Coronary artery (tissue), 2 donors: ENCODE measurements around the gene PIK3C3.
"Not testable (repeated sequence)": the region's sequence is repeated elsewhere in the genome, so short reads cannot be mapped to it uniquely, and the experiment has no call there.

Experiments
- DNase-seq: peaks from one replicate; pipeline ENCODE4 v3.0.0-alpha.2; 2017; ENCODE audit warnings: low spot score
- H3K27ac ChIP-seq, 2 donors: fragments of 200-600 bp; sonication (generic); one replicate each; pipeline ENCODE4 v1.5.1; 2016 to 2019
- H3K4me3 ChIP-seq: fragments of 200-600 bp; sonication (generic); 2 replicates; pipeline ENCODE4 v1.5.1; 2016; ENCODE audit warnings: mild to moderate bottlenecking, moderate library complexity
- CTCF ChIP-seq: fragments of 200-600 bp; sonication (generic); IDR thresholded peaks from one replicate; pipeline ENCODE4 v1.5.1; 2019; ENCODE audit warnings: antibody characterized with exemption

The PIK3C3 gene

DNA sequence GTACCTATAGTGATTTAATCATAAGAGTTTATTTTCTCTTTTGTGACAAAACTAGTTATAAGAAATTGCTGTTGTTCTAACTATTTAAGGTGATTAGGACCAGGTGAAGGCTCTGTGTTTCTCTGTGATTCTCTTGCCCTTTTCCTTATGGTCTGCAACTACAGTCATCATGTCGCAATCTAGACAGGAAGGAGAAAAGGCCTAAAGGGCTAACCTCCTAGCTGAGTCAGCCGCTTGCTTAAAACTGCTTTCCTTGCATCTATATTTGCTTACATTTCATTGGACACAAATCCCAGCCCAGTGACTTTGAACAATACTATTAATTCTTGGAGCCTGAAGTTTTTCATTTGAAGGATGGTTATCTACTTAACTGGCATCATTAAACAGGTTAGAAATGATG, 93.1 kb downstream of the PIK3C3 start:
- Histone ChIP-seq H3K4me3 (no peak overlapping the region), H3K27ac (no peak overlapping the region)
- DNase-seq: no peak
- no peak for TF ChIP-seq CTCF

GRCh38 chr18:42049536-42049935, 94.5 kb downstream of the PIK3C3 start:
- H3K27ac ChIP-seq, DNase-seq, H3K4me3 ChIP-seq: not testable (repeated sequence)

DNA sequence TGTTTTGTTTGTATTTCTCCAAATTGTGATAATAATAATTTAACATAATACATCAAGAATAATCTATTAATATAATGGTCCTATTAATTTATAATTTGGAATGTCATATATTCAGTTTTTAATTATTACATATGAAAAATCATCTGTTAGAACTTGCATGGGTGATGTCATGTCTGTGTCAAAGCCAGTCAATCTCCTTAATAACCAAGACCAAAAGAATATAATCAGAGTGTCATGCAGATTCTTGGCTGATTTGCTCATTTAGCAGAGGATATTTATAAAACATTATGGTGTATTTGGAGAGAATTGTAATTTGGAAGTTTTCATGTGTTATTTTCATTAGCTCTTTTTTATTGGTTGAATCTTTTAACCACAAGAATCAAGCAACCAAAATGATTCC, 96.4 kb downstream of the PIK3C3 start:
- no peak overlapping the region for H3K4me3 ChIP-seq
- no peak overlapping the region for H3K27ac ChIP-seq
- DNase-seq: no peak
- TF ChIP-seq CTCF: no peak

GRCh38 chr18:42052122-42052708, 97.2 kb downstream of the PIK3C3 start:
- Histone ChIP-seq H3K4me3 (no peak overlapping the region), H3K27ac (no peak overlapping the region)
- no peak for TF ChIP-seq CTCF
- DNase-seq: no peak

- no peak overlapping the region for H3K4me3 ChIP-seq
- H3K27ac ChIP-seq: no peak overlapping the region
- TF ChIP-seq CTCF: peak; percentile 35
- DNase-seq: no peak
Measured at GRCh38 chr18:42053188-42053781, 98.3 kb downstream of the PIK3C3 start.

GRCh38 chr18:42064109-42064508, 109.1 kb downstream of the PIK3C3 start:
- DNase-seq: no peak
- no peak overlapping the region for H3K4me3 ChIP-seq
- TF ChIP-seq CTCF: no peak
- H3K27ac ChIP-seq: no peak overlapping the region

DNA sequence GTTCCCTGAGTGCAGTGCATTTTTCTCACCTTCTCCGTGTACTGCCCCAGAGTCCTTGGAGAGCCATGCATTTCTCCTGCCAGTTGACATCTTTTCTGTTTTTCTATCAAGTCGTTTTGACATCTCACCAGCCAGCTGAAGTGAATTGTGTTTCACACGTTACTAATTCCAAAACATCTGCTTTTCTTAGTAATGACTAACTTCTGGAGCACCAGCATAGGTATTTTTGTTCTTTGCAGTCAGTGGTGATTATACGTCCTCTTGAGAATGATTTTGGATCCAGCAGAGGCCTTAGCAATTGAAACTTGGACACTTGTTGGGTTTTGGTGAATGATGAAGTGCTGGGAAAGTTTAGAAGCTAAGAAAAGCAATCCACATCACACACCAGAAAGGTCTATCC, 112.5 kb downstream of the PIK3C3 start:
- DNase-seq: no peak
- Histone ChIP-seq H3K4me3 (no peak overlapping the region), H3K27ac (no peak overlapping the region)
- TF ChIP-seq CTCF: no peak
